Esophagus squamous epithelium (tissue), 5 donors: ENCODE measurements around the gene APBA2. TPM values are rescaled to one million over a fixed set of nuclear protein-coding genes. Genes with fewer than 3 reads are reported as not detected.

ENCODE experiments used
- DNase-seq: peaks from one replicate; lab custom pipeline; 2025; lab: John Stamatoyannopoulos, UW
- H3K27ac ChIP-seq, 4 donors: fragments of 200-600 bp; sonication (generic); one replicate each; pipeline ENCODE4 v1.5.1; 2016 to 2019; ENCODE audit warnings: mild to moderate bottlenecking in 1 of 4
- H3K27me3 ChIP-seq, 4 donors: fragments of 200-600 bp; sonication (generic); 1 replicate in 3 of 4; 2 replicates in 1 of 4; pipeline versions ENCODE4 v1.5.1 to v1.6.0; 2017 to 2021; ENCODE audit warnings: antibody characterized with exemption in 1 of 4
- H3K36me3 ChIP-seq, 3 donors: fragments of 200-600 bp; sonication (generic); one replicate each; pipeline ENCODE4 v1.5.1; 2016 to 2019
- H3K4me1 ChIP-seq, 3 donors: fragments of 200-600 bp; sonication (generic); one replicate each; pipeline ENCODE4 v1.5.1; 2017 to 2019
- H3K4me3 ChIP-seq, 4 donors: fragments of 200-600 bp; sonication (generic); 1 replicate in 3 of 4; 2 replicates in 1 of 4; pipeline ENCODE4 v1.5.1; 2016 to 2019; ENCODE audit warnings: mild to moderate bottlenecking in 2 of 4, moderate library complexity in 1 of 4
- H3K9me3 ChIP-seq, 3 donors: fragments of 200-600 bp; sonication (generic); one replicate each; pipeline ENCODE4 v1.5.1; 2016 to 2019
- POLR2A ChIP-seq, 4 donors: fragments of 450-650 bp; IDR thresholded peaks; one replicate each; pipeline ENCODE4 v1.6.1; 2017; ENCODE audit warnings: antibody characterized with exemption in 4 of 4, mild to moderate bottlenecking in 4 of 4, moderate library complexity in 3 of 4
- WGBS, 2 donors: methylation state at CpG; one replicate each; pipeline ENCODE4 v1.1.5; 2018; 5-methylcytosine and 5-hydroxymethylcytosine counted together
- intact Hi-C: fragments of 100-400 bp; cut with DNase I; formaldehyde crosslinking; loops from one replicate; pipeline ENCODE4 v1.15.0; 2022
- total RNA-seq, 4 donors: library from RNA; depleted of rRNA; stranded (reverse); fragments of >200 nt; gene quantifications; one replicate each; pipeline ENCODE4 v1.1.0, GENCODE V29; 2016
- TF ChIP-seq, protein P1 (sequence below), 6 experiments: fragments of 450-650 bp in 4 of 6; fragments of 200-600 bp in 2 of 6; sonication (generic) in 2 of 6; IDR thresholded peaks; one replicate each; pipeline ENCODE4 v1.5.1; 2016 to 2019; ENCODE audit warnings: antibody characterized with exemption in 6 of 6, mild to moderate bottlenecking in 4 of 6, moderate library complexity in 4 of 6
- donor health status: DM: yes; HTN: yes; CAD: no.

The APBA2 gene
- total RNA-seq, 4 donors from 2014 or later = 0.82 to 9.9 (median 1.6) TPM

DNA sequence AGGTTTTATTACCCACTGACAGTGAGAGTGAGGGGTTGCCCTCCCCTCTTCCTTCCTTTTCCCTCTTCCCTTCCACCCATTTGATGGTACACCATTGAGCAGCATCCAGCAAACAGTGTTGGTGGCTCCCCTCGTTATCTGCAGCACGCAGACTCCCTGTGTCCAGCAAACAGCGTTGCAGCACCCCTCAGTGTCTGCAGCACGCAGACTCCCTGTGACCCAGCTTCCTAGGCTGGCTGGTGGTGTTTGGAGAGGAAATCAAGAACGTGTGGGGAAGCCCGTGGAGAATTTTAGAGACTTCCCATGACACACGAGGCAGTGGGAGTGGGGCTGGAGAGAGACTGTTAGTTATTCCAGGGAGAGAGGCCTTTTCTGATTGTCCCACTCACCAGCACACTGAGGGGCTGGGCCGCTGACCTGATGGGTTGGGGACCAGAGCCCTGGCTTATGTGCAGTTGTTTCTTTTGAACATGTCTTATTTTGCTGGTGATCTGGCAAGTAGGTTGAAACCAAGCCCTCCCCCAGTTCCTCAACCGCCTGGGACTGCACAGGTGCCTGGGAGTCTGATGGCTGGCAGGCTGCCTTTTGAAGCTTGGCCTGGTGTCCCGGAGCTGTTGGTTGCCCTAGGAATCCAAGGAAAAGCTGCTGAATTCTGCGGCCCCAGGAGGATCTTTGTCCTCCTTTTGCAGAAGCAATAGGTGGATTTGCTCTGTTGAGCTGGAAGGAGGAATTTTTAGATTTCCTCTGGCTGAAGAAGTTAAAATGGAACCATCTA, 19.0 kb downstream of the APBA2 start:
- DNase-seq = no peak
- WGBS, 2 donors = 55 to 67% methylated on average over 5 to 10 of the region's 11 CpGs
- TF ChIP-seq, protein P1, sequence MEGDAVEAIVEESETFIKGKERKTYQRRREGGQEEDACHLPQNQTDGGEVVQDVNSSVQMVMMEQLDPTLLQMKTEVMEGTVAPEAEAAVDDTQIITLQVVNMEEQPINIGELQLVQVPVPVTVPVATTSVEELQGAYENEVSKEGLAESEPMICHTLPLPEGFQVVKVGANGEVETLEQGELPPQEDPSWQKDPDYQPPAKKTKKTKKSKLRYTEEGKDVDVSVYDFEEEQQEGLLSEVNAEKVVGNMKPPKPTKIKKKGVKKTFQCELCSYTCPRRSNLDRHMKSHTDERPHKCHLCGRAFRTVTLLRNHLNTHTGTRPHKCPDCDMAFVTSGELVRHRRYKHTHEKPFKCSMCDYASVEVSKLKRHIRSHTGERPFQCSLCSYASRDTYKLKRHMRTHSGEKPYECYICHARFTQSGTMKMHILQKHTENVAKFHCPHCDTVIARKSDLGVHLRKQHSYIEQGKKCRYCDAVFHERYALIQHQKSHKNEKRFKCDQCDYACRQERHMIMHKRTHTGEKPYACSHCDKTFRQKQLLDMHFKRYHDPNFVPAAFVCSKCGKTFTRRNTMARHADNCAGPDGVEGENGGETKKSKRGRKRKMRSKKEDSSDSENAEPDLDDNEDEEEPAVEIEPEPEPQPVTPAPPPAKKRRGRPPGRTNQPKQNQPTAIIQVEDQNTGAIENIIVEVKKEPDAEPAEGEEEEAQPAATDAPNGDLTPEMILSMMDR (IDR thresholded peaks at IDR 0.05) = no peak
- TF ChIP-seq POLR2A (IDR thresholded peaks at IDR 0.05) = no peak
- no peak overlapping the region for H3K4me3 ChIP-seq
- no peak overlapping the region for H3K27ac ChIP-seq
- H3K4me1 ChIP-seq = no peaks in the 10 kb centered on the region
- no peaks in the 10 kb centered on the region for H3K9me3 ChIP-seq
- no peaks in the 10 kb centered on the region for H3K36me3 ChIP-seq
- no peaks in the 10 kb centered on the region for H3K27me3 ChIP-seq
- intact Hi-C loops = no loop called here

DNA sequence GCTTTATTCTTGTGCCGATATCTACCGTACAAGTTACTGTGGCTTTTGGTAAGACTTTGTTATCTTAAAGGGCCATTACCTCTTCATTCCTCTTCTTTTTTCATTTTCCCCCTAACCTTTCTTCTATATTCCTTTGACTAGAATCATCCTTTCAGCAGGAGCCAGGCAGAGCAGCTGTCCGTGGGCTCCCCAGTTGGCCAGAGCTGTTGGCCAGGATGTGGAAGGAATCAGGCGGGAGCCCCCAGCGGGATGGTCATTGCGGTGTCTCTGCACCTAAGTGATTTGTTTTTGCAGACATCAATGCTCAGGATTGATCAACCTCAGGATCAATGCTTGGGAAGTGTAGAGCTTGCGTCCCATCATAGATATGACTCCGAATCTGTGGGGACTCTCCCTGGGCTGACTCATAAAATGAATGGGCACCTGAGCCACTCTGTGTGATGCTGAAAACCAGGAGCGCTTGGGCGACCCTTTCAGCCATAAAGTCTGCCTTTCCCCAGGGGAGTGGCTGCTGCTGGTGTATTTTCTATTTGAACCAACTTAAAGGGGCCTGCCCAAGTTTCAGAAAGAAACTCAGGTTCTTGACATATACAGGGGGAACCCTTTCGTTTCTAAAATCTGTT, 21.7 kb downstream of the APBA2 start:
- TF ChIP-seq, protein P1 (IDR thresholded peaks at IDR 0.05) = no peak
- no peak for TF ChIP-seq POLR2A (IDR thresholded peaks at IDR 0.05)
- no peaks in the 10 kb centered on the region for H3K4me1 ChIP-seq
- H3K27ac ChIP-seq = no peak overlapping the region
- no peaks in the 10 kb centered on the region for H3K36me3 ChIP-seq
- 85 to 87% methylated on average over 10 to 11 of the region's 11 CpGs for WGBS, 2 donors
- no peak overlapping the region for H3K4me3 ChIP-seq
- intact Hi-C loops = no loop called here
- no peaks in the 10 kb centered on the region for H3K9me3 ChIP-seq
- H3K27me3 ChIP-seq = no peaks in the 10 kb centered on the region
- no peak for DNase-seq

DNA sequence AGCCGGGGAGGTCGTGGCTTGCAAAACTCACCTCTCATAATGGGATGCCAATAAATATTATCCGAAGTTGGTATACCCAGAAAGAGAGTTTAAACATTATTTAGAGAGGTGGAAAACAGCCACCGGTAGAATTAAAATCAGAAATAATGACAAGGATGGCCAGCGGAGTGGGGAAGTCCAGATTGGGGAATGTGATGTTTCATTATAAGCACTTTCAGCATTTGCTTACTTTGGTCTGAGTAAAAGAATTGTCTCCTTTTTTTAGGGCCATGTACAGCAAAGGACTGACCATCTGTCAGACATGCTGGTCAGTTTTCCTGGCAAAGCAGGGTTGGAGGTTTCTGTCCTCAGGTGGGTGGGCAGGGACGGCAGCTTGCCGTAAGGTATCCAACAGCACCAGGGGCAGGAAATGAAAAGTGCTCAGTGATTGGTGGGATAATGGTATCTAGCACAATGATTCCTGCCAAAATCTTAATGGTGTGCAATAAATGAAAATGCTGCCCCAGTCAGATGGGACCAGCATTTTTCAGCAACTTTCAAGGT, 24.3 kb downstream of the APBA2 start:
- TF ChIP-seq POLR2A (IDR thresholded peaks at IDR 0.05) = no peak
- TF ChIP-seq, protein P1 (IDR thresholded peaks at IDR 0.05) = no peak
- no peaks in the 10 kb centered on the region for H3K4me1 ChIP-seq
- no peaks in the 10 kb centered on the region for H3K36me3 ChIP-seq
- H3K4me3 ChIP-seq = no peak overlapping the region
- no peaks in the 10 kb centered on the region for H3K9me3 ChIP-seq
- WGBS, 2 donors = 87 to 89% methylated on average over 6 of the region's 7 CpGs
- no peak for DNase-seq
- no peaks in the 10 kb centered on the region for H3K27me3 ChIP-seq
- H3K27ac ChIP-seq = no peak overlapping the region
- intact Hi-C loops = no loop called here

DNA sequence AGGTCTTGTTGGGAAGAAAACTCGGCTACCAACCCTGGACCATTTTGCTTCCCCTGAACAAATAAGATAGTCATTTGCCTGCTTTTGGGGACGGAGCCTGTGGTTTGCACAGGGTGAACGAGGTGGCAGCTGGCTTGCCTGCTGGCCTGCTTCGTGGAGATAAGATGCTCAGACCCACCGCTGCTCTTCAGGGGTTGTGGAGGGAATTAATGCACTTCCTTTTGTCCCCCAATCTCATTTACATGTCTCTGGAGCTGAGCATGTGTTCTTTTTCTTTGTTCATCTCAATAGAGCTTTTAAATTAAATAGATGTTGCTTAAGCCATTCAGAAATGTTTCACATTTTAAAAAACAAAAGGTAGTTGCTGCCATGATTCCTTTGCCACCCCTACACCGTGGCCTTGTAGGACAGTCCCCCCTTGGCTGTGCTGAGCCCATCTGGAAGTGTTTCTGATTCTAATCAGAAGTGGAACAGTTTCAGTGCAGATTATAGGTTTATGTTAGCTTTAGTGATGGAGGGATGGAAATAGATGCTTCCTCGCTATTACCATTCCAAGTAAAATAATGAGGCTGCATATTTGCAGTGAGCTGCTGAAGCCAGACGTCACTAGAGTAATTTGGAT, 25.6 kb downstream of the APBA2 start:
- 40 to 57% methylated on average over 7 to 8 of the region's 8 CpGs for WGBS, 2 donors
- intact Hi-C loops = no loop called here
- no peak for DNase-seq
- TF ChIP-seq, protein P1 (IDR thresholded peaks at IDR 0.05) = no peak
- Histone ChIP-seq H3K36me3 (no peaks in the 10 kb centered on the region), H3K27ac (no peak overlapping the region), H3K4me3 (no peak overlapping the region), H3K27me3 (no peaks in the 10 kb centered on the region), H3K9me3 (no peaks in the 10 kb centered on the region), H3K4me1 (no peaks in the 10 kb centered on the region)

DNA sequence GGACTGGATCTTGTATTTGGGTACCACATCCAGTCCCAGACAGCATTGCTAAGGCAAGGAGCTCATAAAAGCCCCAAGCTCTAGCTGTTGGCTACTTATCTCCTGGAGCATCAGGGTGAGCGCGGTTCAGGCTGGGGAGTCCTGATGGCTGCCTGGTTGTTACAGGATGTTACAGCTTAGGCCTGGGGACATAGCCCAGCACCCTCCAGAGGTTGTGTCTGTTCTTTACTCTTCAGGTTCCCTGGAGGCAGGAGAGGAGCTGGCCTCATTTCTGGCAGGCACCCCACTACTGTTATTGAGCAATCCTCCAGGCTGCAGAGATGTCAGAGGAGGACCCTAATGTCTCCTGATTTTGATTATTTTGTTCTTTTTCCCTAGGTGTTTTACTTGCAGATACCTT, 26.6 kb downstream of the APBA2 start:
- 82% methylated on average over 2 of the region's 2 CpGs; no CpG with 5 or more reads in 1 of the 2 donors for WGBS, 2 donors
- no peak for DNase-seq
- Histone ChIP-seq H3K4me3 (no peak overlapping the region), H3K27me3 (no peaks in the 10 kb centered on the region), H3K36me3 (no peaks in the 10 kb centered on the region), H3K27ac (no peak overlapping the region), H3K4me1 (no peaks in the 10 kb centered on the region), H3K9me3 (no peaks in the 10 kb centered on the region)
- TF ChIP-seq, protein P1 (IDR thresholded peaks at IDR 0.05) = no peak
- no peak for TF ChIP-seq POLR2A (IDR thresholded peaks at IDR 0.05)
- intact Hi-C loops = no loop called here
